ENCODE measurements around the gene CDH18.

The CDH18 gene

GRCh38 chr5:19977099-19977498, 10.9 kb downstream of the CDH18 start:
- H4K20me1 ChIP-seq (ENCODE audit: insufficient read depth, low read length): no peaks in the 10 kb centered on the region
- H3K79me2 ChIP-seq (ENCODE audit: insufficient read depth, low read length): no peaks in the 10 kb centered on the region
- H3K4me3 ChIP-seq (ENCODE audit: low read depth in 1 of 2, low read length in 2 of 2): no peak overlapping the region
- ATAC-seq (ENCODE audit: insufficient read depth, low read depth) (no peak), DNase-seq (no peak)
- no peaks in the 10 kb centered on the region for H3K9me3 ChIP-seq (ENCODE audit: insufficient read depth, low read length, severe bottlenecking)
- no peaks in the 10 kb centered on the region for H3K36me3 ChIP-seq (ENCODE audit: insufficient read depth, low read length)
- no peaks in the 10 kb centered on the region for H3K4me1 ChIP-seq (ENCODE audit: insufficient read depth, low read length)
- H3K4me2 ChIP-seq (ENCODE audit: insufficient read depth, low read length): no peak overlapping the region
- H2AFZ ChIP-seq (ENCODE audit: low read depth, low read length): no peak overlapping the region
- no peak overlapping the region for H3K27ac ChIP-seq (ENCODE audit: low read length)
- no peak for TF ChIP-seq EZH2 (IDR thresholded peaks at IDR 0.05; ENCODE audit: borderline replicate concordance, low read depth, low read length, severe bottlenecking)
- TF ChIP-seq, protein P1, sequence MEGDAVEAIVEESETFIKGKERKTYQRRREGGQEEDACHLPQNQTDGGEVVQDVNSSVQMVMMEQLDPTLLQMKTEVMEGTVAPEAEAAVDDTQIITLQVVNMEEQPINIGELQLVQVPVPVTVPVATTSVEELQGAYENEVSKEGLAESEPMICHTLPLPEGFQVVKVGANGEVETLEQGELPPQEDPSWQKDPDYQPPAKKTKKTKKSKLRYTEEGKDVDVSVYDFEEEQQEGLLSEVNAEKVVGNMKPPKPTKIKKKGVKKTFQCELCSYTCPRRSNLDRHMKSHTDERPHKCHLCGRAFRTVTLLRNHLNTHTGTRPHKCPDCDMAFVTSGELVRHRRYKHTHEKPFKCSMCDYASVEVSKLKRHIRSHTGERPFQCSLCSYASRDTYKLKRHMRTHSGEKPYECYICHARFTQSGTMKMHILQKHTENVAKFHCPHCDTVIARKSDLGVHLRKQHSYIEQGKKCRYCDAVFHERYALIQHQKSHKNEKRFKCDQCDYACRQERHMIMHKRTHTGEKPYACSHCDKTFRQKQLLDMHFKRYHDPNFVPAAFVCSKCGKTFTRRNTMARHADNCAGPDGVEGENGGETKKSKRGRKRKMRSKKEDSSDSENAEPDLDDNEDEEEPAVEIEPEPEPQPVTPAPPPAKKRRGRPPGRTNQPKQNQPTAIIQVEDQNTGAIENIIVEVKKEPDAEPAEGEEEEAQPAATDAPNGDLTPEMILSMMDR (IDR thresholded peaks at IDR 0.05; ENCODE audit: borderline replicate concordance, extremely low read depth, low read length, poor library complexity, severe bottlenecking): no peak
- no peak overlapping the region for H3K9ac ChIP-seq (ENCODE audit: low read depth, low read length)
- H3K27me3 ChIP-seq (ENCODE audit: insufficient read depth, low read length, poor library complexity): no peaks in the 10 kb centered on the region

- H3K79me2 ChIP-seq (ENCODE audit: insufficient read depth, low read length): no peaks in the 10 kb centered on the region
- no peak overlapping the region for H3K27ac ChIP-seq (ENCODE audit: low read length)
Observed at GRCh38 chr5:19975795-19976194, 12.2 kb downstream of the CDH18 start.

GRCh38 chr5:19960451-19960850, 27.5 kb downstream of the CDH18 start:
- Histone ChIP-seq H2AFZ (ENCODE audit: low read depth, low read length) (no peak overlapping the region), H3K4me3 (ENCODE audit: low read depth in 1 of 2, low read length in 2 of 2) (no peak overlapping the region), H3K9ac (ENCODE audit: low read depth, low read length) (no peak overlapping the region), H3K27me3 (ENCODE audit: insufficient read depth, low read length, poor library complexity) (no peaks in the 10 kb centered on the region), H3K4me2 (ENCODE audit: insufficient read depth, low read length) (no peak overlapping the region), H3K27ac (ENCODE audit: low read length) (no peak overlapping the region), H3K9me3 (ENCODE audit: insufficient read depth, low read length, severe bottlenecking) (no peaks in the 10 kb centered on the region), H3K36me3 (ENCODE audit: insufficient read depth, low read length) (no peaks in the 10 kb centered on the region), H4K20me1 (ENCODE audit: insufficient read depth, low read length) (no peaks in the 10 kb centered on the region), H3K79me2 (ENCODE audit: insufficient read depth, low read length) (no peaks in the 10 kb centered on the region), H3K4me1 (ENCODE audit: insufficient read depth, low read length) (no peaks in the 10 kb centered on the region)
- no peak for ATAC-seq (ENCODE audit: insufficient read depth, low read depth)
- TF ChIP-seq, protein P1 (IDR thresholded peaks at IDR 0.05; ENCODE audit: borderline replicate concordance, extremely low read depth, low read length, poor library complexity, severe bottlenecking): no peak
- TF ChIP-seq EZH2 (IDR thresholded peaks at IDR 0.05; ENCODE audit: borderline replicate concordance, low read depth, low read length, severe bottlenecking): no peak
- DNase-seq: no peak

More at GRCh38 chr5:19975795-19976194, 12.2 kb downstream of the CDH18 start:
- H4K20me1 ChIP-seq (ENCODE audit: insufficient read depth, low read length): no peaks in the 10 kb centered on the region
- H3K9ac ChIP-seq (ENCODE audit: low read depth, low read length): no peak overlapping the region
- H3K4me1 ChIP-seq (ENCODE audit: insufficient read depth, low read length): no peaks in the 10 kb centered on the region
- no peaks in the 10 kb centered on the region for H3K36me3 ChIP-seq (ENCODE audit: insufficient read depth, low read length)
- no peak overlapping the region for H3K4me2 ChIP-seq (ENCODE audit: insufficient read depth, low read length)
- H3K4me3 ChIP-seq (ENCODE audit: low read depth in 1 of 2, low read length in 2 of 2): no peak overlapping the region
- no peaks in the 10 kb centered on the region for H3K27me3 ChIP-seq (ENCODE audit: insufficient read depth, low read length, poor library complexity)
- H2AFZ ChIP-seq (ENCODE audit: low read depth, low read length): no peak overlapping the region
- DNase-seq (no peak), ATAC-seq (ENCODE audit: insufficient read depth, low read depth) (no peak)
- no peaks in the 10 kb centered on the region for H3K9me3 ChIP-seq (ENCODE audit: insufficient read depth, low read length, severe bottlenecking)
- TF ChIP-seq EZH2 (IDR thresholded peaks at IDR 0.05; ENCODE audit: borderline replicate concordance, low read depth, low read length, severe bottlenecking): no peak
- TF ChIP-seq, protein P1 (IDR thresholded peaks at IDR 0.05; ENCODE audit: borderline replicate concordance, extremely low read depth, low read length, poor library complexity, severe bottlenecking): no peak

Data from DND-41 (cell line).